HG02943 (cell line): ENCODE measurements around the gene GNS.
"Not testable (repeated sequence)": the region's sequence is repeated elsewhere in the genome, so short reads cannot be mapped to it uniquely, and the experiment has no call there.

ENCODE experiments used
- ATAC-seq: cut with Tn5 transposase; IDR thresholded peaks from one replicate; pipeline ENCODE4 v1.9.1; 2021; ENCODE audit warnings: mild to moderate bottlenecking, low read depth, moderate library complexity; ENCODE audit not compliant: unreplicated experiment

Gene GNS

DNA sequence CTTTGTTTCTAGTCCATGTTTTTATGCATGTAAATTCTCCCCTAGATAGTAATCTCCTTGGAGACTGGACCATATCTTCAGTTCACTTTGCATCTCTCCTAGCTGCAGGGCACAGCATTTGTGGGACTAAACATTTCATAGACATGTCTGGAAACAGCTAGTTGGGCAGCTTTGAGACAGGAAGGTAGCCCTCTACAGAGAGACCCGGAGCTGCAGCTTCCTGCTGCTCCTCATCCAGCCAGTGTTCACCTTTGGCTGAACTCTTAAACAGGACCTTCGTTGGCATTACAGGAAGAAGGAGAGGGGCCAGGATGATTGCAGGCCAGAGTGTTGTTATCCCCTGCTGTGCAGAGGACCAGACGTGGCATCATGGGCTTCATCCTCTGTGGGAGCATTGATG lies 52.9 kb downstream of the GNS start:
- no peak for ATAC-seq

DNA sequence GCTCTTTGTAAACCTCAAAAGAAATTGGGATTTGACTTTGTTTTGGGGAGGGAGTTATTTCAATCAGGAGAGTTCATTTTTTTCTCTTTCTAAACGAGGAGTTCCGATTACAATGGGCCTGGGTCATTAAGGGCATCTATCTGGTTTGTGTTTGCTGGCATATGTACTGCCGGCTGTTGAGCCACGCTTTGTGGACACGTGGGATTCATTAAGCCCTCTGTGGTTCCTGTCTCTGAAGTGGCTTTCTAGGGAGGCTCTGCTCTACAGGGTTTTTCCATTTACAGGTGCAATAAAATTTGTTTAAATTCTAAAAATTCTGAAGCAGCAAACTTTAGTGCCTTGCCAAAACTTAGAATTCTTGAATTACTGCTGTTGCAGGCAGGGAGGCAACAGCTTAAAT lies 57.9 kb downstream of the GNS start:
- ATAC-seq, result no peak

DNA sequence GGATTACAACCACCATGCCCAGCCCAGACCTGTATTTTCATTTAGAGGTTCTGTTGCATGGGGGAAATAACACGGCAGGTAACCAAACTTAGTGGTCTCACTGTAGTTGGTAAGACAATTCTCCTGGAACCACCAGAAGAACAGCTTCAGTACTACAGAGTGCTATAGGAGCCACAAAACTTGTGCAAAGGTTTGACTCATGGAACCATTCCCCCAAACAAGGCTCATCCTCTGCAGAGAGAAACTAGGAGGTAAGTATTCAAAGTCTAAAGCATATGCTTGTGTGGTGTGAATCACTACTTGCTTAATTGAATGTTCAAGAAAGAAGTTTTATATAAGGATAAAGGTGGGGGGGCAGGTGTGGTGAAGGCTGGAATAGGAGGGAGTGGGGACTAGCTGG lies 58.7 kb downstream of the GNS start:
- no peak for ATAC-seq

DNA sequence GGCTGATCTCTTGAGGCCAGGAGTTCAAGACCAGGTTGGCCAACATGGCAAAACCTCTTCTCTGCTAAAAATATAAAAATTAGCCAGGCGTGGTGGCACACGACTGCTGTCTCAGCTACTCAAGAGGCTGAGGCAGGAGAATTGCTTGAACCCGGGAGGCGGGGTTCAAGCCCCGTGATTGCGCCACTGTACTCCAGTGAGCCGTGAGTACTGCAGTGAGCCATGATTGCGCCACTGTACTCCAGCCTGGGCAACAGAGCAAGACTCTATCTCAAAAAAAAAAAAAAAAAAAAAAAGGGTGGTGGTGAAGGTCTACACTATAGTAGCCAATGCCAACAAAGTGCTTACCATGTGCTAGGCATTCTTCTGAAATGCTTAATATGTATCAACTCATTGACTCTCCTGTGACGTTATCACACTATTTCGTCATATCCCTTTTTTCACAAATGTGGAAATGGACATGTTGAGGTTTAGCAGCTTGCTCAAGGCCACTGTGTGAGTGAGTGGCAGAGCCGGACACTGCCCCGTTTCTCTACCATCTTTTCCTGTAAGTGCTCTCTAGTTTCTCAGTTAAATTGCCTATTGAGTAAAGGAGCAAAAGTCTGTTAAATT lies 59.6 kb downstream of the GNS start:
- no peak for ATAC-seq

DNA sequence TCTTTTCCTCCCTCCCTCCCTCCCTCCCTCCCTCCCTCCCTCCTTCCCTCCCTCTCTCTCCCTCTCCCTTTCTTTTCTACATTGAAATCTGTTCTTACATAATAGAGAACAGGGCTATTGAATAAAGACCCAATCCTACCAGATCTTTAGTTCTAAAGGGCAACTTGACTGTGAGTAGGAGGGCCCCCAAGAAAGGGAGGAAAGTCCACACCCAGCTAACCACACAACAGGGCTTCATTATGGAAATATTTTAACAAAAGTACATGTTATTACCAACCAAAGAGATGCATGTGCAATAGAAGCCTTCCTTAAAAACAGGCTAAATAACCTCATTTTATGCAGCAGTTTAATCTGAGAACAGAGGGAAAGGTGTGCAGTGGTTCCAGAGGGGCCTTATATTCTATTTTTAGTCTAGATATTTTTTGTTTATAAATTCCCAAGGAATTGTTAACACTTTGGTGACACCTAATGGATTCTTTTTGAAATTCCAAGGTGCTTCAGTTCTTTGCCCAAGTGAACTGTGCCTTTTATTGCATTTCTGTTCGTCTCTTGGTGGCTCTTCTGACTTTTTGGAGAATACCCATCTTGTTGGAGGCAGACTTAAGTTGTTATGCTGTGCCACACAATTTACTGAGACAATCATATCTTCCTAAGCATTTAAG lies 63.0 kb downstream of the GNS start:
- no peak for ATAC-seq

DNA sequence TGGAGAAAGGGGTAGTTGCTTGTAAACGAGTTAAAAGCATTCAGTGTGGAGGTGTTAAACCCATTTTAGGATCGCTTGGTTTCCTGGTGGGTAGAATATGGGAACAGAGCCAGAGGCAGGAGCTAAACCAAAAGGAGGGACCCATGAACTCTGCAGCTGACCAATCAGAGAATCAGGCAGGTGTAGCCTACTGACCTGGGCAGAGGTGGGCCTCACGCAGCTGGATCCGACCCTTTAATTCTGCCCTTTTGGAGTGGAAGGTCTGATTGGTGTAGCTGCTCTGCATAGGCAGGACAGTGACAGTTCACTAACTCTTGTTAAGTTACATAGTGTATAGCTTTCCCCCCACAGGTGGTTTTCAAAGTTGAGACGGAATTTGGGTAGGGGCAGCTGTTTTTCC lies 63.7 kb downstream of the GNS start:
- ATAC-seq, result no peak

DNA sequence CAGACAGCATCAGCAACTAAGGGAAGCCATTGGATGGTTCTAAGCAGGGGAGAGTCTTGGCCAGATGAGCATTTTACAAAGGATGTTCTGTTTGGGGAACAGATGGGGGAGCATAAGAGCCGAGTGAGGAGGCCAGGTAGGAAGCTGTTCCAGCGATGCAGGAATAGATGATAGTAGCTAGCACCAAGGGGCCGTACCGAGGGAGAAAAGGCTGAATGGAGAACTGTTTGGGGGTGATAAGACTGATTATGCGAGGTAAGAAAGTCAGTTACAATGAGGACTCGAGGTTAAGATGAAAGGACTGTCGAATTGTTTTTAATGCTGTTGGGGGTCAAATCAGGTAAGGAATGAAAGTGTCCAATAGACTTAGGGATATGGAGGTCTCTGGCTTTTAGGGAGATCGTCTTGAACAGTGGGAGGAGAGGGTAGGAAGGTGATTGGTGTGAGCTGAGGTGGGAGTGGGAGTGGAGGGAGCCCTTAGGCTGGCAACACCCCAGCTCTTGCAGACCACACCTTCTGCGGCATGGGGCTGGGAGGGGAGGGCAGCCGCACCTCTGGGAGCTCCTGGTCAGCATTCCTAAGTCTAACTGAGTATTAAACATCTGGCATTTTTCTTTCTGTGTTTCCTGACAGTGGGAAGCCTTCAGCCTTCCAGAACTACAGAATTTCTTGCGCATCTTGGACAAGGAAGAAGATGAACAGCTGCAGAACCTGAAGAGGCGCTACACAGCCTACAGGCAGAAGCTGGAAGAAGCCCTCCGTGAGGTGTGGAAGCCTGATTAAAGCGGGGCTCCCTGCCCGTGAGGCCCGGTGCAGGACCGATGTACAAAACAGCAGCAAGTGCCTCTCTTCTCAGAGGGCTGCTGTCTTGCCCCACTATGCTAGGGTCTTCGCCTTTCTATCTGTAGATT lies 64.8 kb downstream of the GNS start:
- ATAC-seq, result no peak

DNA sequence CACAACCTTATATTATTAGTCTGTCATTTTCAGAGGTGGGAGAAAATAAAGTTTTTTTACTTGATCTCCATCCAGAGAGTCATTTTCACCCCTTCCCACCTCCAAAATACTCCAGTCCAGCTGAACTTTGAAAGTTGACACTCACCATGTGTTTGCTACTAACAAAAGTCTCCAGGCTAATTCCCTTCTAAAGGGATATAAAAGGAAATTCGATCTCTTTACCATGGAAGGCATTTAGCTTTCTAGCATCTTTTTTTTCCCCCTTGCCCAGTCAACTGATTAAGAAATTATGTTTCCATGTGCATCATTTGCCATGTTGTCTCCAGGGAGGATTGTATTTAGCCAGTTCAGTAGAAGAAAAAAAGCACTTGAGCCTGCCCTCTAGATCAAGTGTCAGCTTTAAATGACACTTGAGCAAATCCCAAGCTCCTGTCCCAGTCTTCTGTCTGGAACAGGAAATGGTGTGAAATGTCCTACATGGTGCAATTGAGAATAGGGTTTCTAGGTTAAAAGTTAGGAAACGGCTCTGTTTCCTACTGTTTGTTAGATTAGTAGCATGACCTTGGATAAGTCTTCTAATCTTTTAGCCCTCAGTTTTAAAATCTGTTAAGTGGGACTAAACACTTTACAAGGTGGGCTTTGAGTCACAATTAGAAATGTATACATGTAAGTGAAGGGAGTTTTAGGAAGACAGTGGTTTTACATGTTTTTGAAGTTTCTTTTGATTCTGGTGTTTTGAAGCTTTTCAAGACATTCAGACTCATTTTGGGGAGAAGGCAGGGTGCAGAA lies 67.2 kb downstream of the GNS start:
- no peak for ATAC-seq

DNA sequence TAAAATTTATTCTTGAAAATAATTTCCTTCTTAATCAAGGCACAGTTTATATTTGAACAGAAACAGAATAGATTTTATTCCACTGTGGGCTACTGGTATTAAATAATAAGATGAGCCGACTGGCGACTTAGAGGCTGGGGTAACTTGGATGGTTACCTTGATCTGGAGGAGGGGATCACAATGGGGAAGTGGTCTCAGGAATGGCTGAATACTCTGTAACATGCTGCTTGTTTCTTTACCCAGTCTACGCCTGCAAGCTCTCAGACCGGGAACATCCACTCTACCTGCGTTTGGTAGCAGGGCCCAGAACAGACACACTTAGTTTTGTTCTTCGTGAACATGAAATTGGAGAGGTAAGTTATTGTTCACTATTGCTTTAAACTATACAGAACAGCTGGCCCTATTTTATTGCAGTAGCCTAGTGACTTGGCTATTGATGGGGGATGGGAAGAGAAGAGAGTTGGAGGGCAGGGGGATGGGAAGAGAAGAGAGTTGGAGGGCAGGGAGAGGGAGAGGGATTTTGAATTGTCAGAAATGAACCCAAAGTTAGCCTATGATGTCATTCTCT lies 67.9 kb downstream of the GNS start:
- no peak for ATAC-seq

DNA sequence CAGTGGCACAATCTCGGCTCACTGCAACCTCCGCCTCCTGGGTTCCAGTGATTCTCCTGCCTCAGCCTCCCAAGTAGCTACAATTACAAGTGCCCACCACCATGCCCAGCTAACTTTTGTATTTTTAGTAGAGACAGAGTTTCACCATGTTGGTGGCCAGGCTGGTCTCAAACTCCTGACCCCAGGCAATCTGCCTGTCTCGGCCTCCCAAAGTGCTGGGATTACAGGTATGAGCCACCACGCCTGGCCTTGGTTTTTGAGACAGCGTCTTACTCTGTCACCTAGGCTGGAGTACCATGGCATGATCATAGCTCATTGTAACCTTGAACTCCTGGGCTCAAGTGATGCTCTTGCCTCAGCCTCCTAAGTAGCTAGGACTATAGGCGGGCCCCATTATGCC lies 69.0 kb downstream of the GNS start:
- ATAC-seq, result not testable (repeated sequence)

DNA sequence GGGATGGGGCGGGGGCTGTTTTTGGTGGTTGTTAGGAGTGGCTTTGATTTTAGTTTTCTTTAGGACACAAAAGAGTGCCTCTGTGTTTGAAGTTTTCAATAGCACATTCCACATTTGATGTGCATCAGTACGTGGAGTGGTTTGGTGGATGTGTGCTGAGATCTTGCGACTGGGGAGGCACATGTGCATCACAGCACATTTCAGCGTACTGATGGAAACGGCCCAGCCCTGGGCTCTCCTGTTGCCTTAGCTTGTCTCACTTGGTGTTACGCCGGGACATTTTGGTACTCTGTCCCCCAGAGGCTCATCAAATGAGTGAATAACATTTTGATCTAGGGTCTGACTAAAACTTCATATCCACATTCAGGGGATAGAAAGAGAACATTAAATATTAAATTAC lies 70.5 kb downstream of the GNS start:
- ATAC-seq, result no peak

DNA sequence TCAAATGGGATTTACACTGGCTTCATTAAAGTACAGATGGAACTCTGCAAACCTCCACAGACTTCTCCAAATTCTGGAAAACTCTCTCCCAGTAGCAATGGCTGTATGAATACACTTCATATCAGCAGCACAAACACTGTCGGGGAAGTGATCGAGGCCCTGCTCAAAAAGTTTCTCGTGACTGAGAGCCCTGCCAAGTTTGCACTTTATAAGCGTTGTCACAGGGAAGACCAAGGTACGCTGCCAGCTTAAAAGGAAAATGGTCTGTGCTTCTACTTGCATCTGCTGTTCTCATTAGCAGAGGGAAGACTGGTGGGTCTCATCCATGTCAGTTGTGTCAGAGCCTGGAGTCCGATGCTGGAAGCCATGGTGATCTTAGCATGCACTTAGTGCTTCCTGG lies 71.0 kb downstream of the GNS start:
- ATAC-seq, result no peak

DNA sequence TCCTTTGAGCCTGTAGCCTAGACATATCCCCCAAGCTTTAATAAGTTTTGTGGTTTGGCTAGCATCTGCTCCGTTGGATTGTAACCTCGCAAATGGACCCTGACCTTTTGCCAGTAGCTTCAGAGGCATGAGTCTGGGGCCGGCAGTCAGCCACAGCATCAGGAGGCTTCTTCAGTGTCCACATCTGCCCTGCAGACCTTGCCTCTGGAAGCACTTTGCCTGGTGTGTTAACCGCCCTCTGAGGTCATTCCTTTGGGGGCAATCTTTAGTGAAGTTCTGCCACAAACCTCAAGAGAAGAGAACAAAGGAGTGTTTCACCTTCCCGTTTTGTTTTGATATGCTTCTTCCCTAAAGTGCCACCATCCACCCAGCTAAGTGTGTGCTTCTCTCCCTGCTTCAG lies 71.4 kb downstream of the GNS start:
- ATAC-seq, result no peak

DNA sequence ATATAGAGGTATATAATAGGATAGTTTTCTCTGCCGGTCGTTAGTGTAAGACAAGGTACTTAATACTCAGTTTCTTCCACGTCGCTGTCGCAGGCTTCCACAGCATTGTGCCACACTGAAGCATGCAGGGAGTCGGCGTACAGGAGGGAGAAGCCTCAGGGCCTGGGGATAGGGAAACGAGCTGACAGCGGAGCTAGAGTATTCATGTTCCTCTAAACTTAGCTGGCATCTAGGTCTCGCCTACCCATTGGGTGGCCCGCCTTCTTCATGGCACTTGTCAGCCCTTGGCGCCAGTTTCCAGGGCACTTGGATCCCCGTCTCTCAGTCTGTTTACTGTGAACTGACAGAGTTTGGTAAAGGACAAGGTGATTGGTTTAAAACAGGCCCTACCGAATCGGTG lies 73.6 kb downstream of the GNS start:
- ATAC-seq, result no peak

DNA sequence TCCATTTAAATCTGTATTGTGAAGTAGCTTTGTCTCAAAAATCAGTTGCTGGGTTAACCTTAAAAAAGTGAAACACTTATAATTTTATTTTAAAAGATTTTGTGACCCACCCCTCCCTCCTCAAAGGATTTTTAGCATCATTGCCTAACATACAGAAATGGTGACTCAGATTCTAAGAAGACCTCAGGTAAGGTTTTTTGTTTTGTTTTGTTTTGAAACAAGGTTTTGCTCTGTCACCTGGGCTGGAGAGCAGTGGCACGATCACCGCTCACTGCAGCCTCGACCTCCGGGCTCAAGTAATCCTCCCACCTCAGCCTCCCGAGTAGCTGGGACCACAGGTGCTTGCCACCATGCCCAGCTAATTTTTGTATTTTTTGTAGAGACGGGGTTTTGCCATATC lies 74.2 kb downstream of the GNS start:
- ATAC-seq, result no peak

DNA sequence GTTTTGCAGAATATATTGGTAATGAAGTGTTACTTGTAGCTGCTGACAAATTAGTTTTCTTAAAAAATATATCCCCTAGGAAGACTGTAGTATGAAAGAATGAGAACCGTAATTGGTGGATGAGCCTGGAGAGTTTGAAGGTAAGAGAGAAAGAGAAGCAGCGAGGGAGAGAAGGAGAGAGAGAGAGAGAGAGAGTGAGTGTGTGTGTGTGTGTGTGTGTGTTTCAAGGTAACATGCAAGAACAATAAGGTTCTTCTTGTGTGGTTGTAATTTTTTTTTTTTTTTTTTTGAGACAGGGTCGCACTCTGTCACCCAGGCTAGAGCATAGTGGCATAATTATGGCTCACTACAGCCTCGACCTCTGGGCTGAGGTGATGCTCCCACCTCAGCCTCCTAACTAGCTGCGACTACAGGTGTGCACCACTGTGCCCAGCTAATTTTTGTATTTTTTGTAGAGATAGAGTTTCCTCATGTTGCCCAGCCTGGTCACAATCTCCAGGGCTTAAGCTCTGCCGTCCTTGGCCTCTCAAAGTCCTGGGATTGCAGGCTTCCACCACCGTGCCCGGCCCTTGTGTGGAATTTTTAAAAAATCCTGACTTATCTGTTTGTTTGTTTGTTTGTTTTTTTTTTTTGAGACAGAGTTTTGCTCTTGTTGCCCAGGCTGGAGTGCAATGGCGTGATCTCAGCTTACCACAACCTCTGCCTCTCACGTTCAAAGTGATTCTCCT lies 75.2 kb downstream of the GNS start:
- no peak for ATAC-seq

DNA sequence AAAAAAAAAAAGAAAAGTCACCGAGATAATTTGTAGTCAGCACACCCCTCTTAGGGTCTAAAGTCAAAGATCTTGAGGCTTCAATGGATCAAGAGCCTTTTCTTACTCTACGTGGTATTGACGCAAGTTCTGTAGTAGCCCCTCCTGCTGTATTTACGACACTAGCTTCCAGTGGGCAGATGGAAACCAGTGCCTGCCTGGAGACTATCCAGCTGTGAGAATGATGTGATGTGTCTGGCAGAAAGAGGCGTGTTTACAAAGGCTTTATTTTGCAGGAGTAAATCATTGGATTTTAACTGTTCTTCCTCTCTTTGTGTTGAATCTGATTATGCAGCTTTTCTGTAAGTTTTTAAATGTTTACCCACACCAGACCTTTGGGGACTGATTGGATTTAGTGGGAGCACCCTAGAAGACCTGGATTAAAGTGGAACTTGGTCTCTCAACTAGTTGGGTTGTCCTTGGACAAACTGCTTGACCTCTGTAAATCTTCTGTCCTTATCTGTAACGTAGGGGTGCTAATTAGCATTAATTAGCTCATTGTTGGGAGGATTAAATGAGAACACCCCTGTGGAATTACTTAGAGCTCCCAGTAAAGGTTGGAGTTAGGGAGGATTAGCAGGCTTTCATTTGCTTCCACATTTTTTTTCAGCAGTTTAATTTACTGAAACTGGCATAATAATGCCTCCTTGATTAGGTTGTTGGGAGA lies 76.5 kb downstream of the GNS start:
- ATAC-seq, result no peak

DNA sequence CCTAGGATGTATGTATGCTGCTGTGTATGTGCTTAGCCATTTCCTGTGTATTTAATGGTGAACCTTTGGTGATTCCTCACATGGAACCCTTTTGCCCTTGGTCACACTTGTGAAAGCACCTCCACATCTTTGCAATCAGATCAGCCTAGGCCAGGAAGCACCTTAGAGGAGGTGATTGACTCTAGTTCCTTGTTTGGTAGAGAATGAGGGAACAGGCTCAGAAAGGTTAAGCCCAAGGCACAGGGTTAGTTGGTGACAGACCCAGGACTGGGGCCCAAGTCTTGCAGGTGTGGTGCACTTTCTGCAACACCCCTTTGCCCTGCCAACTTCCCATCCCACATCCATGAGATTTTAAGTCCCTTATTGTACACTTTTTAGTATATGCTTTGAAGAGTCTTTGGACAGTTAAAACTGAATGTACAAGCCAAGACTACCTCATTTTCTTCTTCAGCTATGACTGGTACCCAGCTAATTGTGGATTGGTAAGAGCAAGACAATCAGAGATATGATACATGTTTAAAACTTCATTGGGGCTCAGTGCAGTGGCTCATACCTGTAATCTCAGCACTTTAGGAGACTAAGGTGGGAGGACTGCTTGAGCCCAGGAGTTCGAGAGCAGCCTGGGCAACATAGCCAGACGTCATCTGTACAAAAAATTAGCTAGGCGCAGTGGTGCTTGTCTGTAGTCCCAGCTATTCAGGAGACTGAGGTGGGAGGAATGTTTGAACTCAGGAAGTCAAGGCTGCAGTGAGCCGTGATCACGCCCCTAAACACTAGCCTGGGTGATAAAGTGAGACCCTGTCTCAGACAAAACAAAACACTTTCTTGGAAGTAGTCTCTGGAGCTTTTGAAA lies 77.8 kb downstream of the GNS start:
- no peak for ATAC-seq
